ENCODE results near the gene GPSM3. TPM values are rescaled to one million over a fixed set of nuclear protein-coding genes. Genes with fewer than 3 reads are reported as not detected.

The GPSM3 gene, protein sequence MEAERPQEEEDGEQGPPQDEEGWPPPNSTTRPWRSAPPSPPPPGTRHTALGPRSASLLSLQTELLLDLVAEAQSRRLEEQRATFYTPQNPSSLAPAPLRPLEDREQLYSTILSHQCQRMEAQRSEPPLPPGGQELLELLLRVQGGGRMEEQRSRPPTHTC
- total RNA-seq (2014; rRNA removed; shearing (Covaris generic)), result 4.7 and 7.8 TPM in 2 replicates
- polyA plus RNA-seq (2016; fragmentation: Nextera tagmentation; extraction: Ambion mirVana), result 5.5 and 5.9 TPM in 2 replicates
- long read RNA-seq, result 0 reads

DNA sequence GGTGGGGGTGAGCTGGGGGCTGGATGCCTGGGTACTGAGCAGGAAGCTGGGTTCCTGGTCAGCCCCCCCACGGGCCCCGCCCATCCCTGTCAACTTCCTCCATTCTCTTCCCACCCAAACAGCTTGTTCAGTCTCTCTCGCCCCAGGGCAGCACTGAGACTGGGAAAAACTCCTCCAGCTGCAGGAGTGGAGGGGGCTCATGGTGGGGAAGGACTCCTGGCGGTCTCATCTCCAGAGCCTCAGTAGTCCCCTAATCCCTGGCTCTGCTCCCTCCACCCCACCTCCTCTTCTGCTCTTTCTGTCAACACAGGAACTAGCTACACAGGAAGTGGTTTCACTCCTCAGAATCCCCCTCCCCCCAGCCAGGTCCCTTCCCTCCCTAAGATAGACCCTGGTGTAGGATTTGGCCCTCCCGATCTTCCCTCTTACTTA, at the start of gene GPSM3:
Gene GPSM3 (minus strand): TSS at position 36 of the 432 bp plus-strand sequence. CDS start 130 bp downstream, outside the sequence.
- Mint-ChIP-seq H3K9me3 (no peaks in the 10 kb centered on the region; the same call in 2 of the 3 replicates), H3K4me1 (peaks cover 67% of the 10 kb centered on the region), H3K4me3 (peak within 1 kb of the TSS; percentile 54), H3K36me3 (ENCODE audit: low read depth) (peaks cover 14% of the 10 kb centered on the region), H3K27me3 (ENCODE audit: insufficient read depth, low read depth, poor library complexity) (peaks cover 28% of the 10 kb centered on the region), H3K27ac (peak within 1 kb of the TSS; percentile 81)
- peak within 1 kb of the TSS; percentile 78 for H3K4me2 ChIP-seq
- H2AFZ ChIP-seq, result no peak within 1 kb of the TSS
- H3K79me2 ChIP-seq (replicated peaks; ENCODE audit: insufficient read depth), result peaks cover 12% of the 10 kb centered on the region
- no peaks in the 10 kb centered on the region for H3K9me2 ChIP-seq (ENCODE audit: insufficient read depth)
- 0 out of 2 replicates have a peak within 1 kb of the TSS, but pooled peaks have one; percentile 28 for H3K27ac ChIP-seq (ENCODE audit: low read depth)
- TF ChIP-seq STAT1 (IDR thresholded peaks at IDR 0.05; ENCODE audit: unreplicated experiment), result no peak
- 0 out of 2 replicates have a peak, but pooled peaks have one; percentile 36 for TF ChIP-seq ETS1 (IDR thresholded peaks at IDR 0.05)
- H3K36me3 ChIP-seq (ENCODE audit: insufficient read depth), result peaks cover under 1% of the 10 kb centered on the region; the same call in 1 of the 2 replicates
- peak within 1 kb of the TSS; percentile 43 for H3K4me3 ChIP-seq
- DNase-seq (ENCODE audit: low spot score) (peak; percentile 85), ATAC-seq (no peak)
- H3K4me1 ChIP-seq (ENCODE audit: insufficient read depth), result peaks cover 59% of the 10 kb centered on the region
- peaks cover 21% of the 10 kb centered on the region for H3F3A ChIP-seq (replicated peaks; ENCODE audit: low read depth)
- no peaks in the 10 kb centered on the region for H4K20me1 ChIP-seq (replicated peaks; ENCODE audit: insufficient read depth)
- no peaks in the 10 kb centered on the region for H3K27me3 ChIP-seq (ENCODE audit: insufficient read depth)

DNA sequence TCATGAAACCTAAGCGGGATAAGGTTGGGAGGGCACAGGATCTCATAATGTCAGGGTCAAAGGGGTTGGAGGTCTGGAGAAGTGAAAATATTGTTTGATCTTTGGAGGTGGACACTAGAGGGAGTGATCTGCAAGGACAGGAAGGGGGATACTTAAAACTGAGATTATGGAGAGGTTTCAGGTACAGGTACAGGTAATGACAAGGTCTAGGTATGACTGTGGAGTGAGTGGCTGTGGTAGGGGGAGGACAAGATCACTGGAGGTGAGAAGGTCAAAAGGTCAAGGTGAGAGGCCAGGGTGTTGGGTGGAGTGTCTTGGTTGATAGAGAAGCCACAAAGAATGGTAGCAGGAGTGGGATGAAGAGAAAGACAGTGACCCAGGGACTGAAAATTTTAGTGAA, 48.2 kb upstream of the GPSM3 start:
- Mint-ChIP-seq H3K9me3 (no peaks in the 10 kb centered on the region), H3K4me3 (no peak overlapping the region), H3K27me3 (ENCODE audit: insufficient read depth, low read depth, poor library complexity) (peaks cover 8% of the 10 kb centered on the region), H3K36me3 (ENCODE audit: low read depth) (no peaks in the 10 kb centered on the region), H3K27ac (no peak overlapping the region), H3K4me1 (peaks cover 5% of the 10 kb centered on the region; the same call in 2 of the 3 replicates)
- H3K4me2 ChIP-seq, result no peak overlapping the region
- H3K4me1 ChIP-seq (ENCODE audit: insufficient read depth), result no peaks in the 10 kb centered on the region
- H2AFZ ChIP-seq, result no peak overlapping the region
- ATAC-seq (no peak), DNase-seq (ENCODE audit: low spot score) (no peak)
- H3K27ac ChIP-seq (ENCODE audit: low read depth), result no peak overlapping the region
- H3F3A ChIP-seq (replicated peaks; ENCODE audit: low read depth), result no peaks in the 10 kb centered on the region
- no peaks in the 10 kb centered on the region for H3K79me2 ChIP-seq (replicated peaks; ENCODE audit: insufficient read depth)
- no peaks in the 10 kb centered on the region for H3K36me3 ChIP-seq (ENCODE audit: insufficient read depth)
- H3K4me3 ChIP-seq, result no peak overlapping the region
- no peaks in the 10 kb centered on the region for H4K20me1 ChIP-seq (replicated peaks; ENCODE audit: insufficient read depth)
- no peaks in the 10 kb centered on the region for H3K27me3 ChIP-seq (ENCODE audit: insufficient read depth)
- no peaks in the 10 kb centered on the region for H3K9me2 ChIP-seq (ENCODE audit: insufficient read depth)
- TF ChIP-seq, protein P1, sequence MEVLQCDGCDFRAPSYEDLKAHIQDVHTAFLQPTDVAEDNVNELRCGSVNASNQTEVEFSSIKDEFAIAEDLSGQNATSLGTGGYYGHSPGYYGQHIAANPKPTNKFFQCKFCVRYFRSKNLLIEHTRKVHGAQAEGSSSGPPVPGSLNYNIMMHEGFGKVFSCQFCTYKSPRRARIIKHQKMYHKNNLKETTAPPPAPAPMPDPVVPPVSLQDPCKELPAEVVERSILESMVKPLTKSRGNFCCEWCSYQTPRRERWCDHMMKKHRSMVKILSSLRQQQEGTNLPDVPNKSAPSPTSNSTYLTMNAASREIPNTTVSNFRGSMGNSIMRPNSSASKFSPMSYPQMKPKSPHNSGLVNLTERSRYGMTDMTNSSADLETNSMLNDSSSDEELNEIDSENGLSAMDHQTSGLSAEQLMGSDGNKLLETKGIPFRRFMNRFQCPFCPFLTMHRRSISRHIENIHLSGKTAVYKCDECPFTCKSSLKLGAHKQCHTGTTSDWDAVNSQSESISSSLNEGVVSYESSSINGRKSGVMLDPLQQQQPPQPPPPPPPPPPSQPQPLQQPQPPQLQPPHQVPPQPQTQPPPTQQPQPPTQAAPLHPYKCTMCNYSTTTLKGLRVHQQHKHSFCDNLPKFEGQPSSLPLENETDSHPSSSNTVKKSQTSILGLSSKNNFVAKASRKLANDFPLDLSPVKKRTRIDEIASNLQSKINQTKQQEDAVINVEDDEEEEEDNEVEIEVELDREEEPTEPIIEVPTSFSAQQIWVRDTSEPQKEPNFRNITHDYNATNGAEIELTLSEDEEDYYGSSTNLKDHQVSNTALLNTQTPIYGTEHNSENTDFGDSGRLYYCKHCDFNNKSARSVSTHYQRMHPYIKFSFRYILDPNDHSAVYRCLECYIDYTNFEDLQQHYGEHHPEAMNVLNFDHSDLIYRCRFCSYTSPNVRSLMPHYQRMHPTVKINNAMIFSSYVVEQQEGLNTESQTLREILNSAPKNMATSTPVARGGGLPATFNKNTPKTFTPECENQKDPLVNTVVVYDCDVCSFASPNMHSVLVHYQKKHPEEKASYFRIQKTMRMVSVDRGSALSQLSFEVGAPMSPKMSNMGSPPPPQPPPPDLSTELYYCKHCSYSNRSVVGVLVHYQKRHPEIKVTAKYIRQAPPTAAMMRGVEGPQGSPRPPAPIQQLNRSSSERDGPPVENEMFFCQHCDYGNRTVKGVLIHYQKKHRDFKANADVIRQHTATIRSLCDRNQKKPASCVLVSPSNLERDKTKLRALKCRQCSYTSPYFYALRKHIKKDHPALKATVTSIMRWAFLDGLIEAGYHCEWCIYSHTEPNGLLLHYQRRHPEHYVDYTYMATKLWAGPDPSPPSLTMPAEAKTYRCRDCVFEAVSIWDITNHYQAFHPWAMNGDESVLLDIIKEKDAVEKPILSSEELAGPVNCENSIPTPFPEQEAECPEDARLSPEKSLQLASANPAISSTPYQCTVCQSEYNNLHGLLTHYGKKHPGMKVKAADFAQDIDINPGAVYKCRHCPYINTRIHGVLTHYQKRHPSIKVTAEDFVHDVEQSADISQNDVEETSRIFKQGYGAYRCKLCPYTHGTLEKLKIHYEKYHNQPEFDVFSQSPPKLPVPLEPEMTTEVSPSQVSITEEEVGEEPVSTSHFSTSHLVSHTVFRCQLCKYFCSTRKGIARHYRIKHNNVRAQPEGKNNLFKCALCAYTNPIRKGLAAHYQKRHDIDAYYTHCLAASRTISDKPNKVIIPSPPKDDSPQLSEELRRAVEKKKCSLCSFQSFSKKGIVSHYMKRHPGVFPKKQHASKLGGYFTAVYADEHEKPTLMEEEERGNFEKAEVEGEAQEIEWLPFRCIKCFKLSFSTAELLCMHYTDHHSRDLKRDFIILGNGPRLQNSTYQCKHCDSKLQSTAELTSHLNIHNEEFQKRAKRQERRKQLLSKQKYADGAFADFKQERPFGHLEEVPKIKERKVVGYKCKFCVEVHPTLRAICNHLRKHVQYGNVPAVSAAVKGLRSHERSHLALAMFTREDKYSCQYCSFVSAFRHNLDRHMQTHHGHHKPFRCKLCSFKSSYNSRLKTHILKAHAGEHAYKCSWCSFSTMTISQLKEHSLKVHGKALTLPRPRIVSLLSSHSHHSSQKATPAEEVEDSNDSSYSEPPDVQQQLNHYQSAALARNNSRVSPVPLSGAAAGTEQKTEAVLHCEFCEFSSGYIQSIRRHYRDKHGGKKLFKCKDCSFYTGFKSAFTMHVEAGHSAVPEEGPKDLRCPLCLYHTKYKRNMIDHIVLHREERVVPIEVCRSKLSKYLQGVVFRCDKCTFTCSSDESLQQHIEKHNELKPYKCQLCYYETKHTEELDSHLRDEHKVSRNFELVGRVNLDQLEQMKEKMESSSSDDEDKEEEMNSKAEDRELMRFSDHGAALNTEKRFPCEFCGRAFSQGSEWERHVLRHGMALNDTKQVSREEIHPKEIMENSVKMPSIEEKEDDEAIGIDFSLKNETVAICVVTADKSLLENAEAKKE (CRISPR knock-in tag; IDR thresholded peaks at IDR 0.05), result no peak
- TF ChIP-seq ETS1 (IDR thresholded peaks at IDR 0.05) (no peak), STAT1 (IDR thresholded peaks at IDR 0.05; ENCODE audit: unreplicated experiment) (no peak), EZH2phosphoT487 (IDR thresholded peaks at IDR 0.05; ENCODE audit: unreplicated experiment) (no peak), JUNB (IDR thresholded peaks at IDR 0.05; ENCODE audit: unreplicated experiment) (no peak), NANOG (IDR thresholded peaks at IDR 0.05; ENCODE audit: borderline replicate concordance) (no peak), EZH2 (IDR thresholded peaks at IDR 0.05; ENCODE audit: low read depth, unreplicated experiment) (no peak)
- TF ChIP-seq, protein P2, sequence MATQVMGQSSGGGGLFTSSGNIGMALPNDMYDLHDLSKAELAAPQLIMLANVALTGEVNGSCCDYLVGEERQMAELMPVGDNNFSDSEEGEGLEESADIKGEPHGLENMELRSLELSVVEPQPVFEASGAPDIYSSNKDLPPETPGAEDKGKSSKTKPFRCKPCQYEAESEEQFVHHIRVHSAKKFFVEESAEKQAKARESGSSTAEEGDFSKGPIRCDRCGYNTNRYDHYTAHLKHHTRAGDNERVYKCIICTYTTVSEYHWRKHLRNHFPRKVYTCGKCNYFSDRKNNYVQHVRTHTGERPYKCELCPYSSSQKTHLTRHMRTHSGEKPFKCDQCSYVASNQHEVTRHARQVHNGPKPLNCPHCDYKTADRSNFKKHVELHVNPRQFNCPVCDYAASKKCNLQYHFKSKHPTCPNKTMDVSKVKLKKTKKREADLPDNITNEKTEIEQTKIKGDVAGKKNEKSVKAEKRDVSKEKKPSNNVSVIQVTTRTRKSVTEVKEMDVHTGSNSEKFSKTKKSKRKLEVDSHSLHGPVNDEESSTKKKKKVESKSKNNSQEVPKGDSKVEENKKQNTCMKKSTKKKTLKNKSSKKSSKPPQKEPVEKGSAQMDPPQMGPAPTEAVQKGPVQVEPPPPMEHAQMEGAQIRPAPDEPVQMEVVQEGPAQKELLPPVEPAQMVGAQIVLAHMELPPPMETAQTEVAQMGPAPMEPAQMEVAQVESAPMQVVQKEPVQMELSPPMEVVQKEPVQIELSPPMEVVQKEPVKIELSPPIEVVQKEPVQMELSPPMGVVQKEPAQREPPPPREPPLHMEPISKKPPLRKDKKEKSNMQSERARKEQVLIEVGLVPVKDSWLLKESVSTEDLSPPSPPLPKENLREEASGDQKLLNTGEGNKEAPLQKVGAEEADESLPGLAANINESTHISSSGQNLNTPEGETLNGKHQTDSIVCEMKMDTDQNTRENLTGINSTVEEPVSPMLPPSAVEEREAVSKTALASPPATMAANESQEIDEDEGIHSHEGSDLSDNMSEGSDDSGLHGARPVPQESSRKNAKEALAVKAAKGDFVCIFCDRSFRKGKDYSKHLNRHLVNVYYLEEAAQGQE (IDR thresholded peaks at IDR 0.05; ENCODE audit: unreplicated experiment), result no peak
